IPS DF 4.7 (cell line): ENCODE data around the gene DNAH11.
"Not testable (repeated sequence)": the region's sequence is repeated elsewhere in the genome, so short reads cannot be mapped to it uniquely, and the experiment has no call there.

Source experiments
- DNase-seq: peaks from one replicate; pipeline ENCODE4 v3.0.0-alpha.2; 2013; ENCODE audit warnings: low spot score; ENCODE audit errors: extremely low read depth

Gene DNAH11, protein sequence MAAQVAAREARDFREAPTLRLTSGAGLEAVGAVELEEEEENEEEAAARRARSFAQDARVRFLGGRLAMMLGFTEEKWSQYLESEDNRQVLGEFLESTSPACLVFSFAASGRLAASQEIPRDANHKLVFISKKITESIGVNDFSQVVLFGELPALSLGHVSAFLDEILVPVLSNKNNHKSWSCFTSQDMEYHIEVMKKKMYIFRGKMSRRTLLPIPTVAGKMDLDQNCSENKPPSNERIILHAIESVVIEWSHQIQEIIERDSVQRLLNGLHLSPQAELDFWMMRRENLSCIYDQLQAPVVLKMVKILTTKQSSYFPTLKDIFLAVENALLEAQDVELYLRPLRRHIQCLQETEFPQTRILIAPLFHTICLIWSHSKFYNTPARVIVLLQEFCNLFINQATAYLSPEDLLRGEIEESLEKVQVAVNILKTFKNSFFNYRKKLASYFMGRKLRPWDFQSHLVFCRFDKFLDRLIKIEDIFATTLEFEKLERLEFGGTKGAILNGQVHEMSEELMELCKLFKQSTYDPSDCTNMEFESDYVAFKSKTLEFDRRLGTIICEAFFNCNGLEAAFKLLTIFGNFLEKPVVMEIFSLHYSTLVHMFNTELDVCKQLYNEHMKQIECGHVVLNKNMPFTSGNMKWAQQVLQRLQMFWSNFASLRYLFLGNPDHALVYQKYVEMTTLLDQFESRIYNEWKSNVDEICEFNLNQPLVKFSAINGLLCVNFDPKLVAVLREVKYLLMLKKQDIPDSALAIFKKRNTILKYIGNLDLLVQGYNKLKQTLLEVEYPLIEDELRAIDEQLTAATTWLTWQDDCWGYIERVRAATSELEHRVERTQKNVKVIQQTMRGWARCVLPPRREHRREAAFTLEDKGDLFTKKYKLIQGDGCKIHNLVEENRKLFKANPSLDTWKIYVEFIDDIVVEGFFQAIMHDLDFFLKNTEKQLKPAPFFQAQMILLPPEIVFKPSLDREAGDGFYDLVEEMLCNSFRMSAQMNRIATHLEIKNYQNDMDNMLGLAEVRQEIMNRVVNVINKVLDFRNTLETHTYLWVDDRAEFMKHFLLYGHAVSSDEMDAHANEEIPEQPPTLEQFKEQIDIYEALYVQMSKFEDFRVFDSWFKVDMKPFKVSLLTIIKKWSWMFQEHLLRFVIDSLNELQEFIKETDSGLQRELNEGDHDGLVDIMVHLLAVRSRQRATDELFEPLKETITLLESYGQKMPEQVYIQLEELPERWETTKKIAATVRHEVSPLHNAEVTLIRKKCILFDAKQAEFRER (N-terminal part only)

DNA sequence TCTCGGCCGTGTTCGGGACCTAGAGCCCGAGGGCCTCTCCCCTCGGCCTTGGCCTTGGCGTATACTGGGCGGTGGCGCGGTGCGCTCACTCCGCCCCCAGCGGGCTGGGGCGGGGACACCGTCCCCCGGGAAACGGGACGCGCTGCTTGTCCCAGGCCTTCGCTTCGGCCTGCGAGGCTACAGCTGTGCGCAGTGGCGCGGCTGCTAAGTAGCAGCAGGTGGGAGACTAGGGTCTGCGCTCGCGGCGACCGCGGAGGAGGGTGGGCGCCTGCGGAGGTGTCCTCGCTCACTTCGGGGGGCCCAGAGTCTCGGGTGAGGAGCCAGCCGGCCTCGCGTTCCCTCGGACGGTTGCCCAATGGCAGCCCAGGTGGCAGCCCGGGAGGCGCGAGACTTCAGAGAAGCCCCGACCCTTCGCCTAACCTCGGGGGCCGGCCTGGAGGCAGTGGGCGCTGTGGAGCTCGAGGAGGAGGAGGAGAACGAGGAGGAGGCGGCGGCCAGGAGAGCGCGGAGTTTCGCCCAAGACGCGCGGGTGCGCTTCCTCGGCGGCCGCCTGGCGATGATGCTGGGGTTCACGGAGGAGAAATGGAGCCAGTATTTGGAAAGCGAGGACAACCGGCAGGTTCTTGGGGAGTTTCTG, at the start of gene DNAH11:
TSS of gene DNAH11 (plus strand) at position 149 of the 637 bp plus-strand sequence. CDS start at position 356, 207 bp downstream.
- no peak for DNase-seq

DNA sequence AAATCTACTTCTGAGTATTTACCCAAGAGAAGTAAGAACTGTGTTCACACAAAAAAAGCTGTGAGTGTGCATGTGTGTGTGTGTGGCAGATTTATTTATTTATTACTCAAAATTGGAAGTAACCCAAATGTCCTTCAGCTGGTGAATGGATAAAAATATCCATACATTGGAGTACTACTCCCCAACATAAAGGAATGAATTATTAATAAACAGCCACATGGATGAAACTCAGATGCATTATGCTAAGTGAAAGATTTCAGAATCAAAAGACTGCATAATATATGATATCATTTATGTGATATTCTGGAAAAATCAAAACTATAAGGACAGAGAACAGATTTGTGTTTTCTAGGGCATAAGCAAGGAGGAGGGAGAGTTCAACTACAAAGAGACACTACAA, 47.1 kb upstream of the DNAH11 start:
- no peak for DNase-seq

DNA sequence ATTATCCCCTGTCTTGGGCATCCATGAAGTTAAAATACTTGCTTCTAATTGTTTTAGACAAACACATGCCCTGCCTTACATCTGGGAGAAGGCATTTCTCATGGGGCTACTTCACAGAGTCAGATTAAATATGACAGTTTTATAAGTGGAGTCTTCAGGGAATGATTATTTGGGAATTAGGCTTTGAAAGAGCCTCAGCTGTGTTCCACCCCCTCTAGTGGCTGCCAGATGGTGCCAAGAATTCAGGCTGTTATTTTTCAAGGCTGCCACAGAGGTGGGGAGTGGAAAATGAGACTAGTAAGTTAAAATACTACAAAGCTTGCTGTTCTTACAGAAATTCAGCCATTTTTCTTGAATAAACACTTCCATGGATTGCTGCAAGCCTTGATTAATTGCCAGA, 45.8 kb upstream of the DNAH11 start:
- no peak for DNase-seq

- DNase-seq: no peak
Measured at GRCh38 chr7:21500117-21500832, 42.6 kb upstream of the DNAH11 start.

DNA sequence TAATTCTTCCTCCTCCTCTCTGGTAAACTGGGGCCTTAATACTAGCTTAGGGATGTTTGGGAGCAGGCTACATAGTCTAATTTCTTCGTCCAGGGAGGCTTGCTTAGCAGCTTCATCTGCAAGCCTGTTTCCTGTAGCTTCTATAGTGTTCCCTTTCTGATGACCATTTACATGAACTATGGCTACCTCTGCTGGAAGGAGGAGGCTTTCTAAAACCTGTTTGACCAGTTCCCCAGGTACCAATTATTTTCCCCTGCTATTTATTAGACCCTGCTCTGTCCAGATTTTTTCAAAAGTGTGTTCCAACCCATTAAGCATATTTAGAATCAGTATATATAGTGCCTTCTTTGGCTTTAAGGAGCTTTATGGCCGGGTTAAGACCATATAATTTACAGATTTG, 38.8 kb upstream of the DNAH11 start:
- no peak for DNase-seq

GRCh38 chr7:21507627-21508343, 35.1 kb upstream of the DNAH11 start:
- DNase-seq: peak; percentile 66

DNA sequence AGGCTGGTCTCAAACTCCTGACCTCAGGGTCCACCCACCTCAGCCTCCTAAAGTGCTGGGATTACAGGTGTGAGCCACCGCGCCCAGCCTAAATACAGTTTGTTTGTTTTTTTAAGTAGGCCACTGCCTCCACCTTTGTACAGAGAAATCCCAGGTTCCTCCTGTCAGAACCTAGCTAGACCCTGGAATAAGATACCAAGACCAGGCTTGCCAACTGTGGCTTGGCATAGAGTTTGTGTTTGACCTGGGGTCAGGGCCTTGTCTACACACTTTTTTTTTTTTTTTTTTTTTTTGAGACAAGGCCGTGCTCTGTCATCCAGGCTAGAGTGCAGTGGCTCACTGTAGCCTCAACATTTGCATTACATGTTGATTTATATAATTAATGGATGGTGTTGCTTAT, 34.3 kb upstream of the DNAH11 start:
- DNase-seq: no peak

DNA sequence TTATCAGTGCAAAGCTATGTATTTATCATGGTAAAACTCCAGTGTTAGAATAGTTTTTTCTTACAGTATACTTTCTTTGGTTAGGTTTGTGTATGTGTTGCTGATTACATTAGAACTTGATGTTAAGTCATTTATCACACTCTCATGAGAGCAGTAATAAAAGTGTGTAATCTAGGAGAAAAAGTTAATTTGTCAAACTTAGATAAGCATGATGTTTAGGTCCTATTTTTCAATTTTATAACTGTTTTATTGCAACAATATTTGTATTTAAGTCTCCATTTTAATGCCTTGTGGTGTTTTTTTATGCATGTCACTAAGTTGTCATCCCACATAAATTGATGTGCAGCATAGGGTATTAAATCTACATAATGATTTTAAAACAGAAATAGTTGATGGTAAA, 28.8 kb upstream of the DNAH11 start:
- no peak for DNase-seq

- DNase-seq: no peak
Measured at GRCh38 chr7:21524680-21525079, 18.2 kb upstream of the DNAH11 start.

GRCh38 chr7:21526007-21526406, 16.8 kb upstream of the DNAH11 start:
- no peak for DNase-seq

DNA sequence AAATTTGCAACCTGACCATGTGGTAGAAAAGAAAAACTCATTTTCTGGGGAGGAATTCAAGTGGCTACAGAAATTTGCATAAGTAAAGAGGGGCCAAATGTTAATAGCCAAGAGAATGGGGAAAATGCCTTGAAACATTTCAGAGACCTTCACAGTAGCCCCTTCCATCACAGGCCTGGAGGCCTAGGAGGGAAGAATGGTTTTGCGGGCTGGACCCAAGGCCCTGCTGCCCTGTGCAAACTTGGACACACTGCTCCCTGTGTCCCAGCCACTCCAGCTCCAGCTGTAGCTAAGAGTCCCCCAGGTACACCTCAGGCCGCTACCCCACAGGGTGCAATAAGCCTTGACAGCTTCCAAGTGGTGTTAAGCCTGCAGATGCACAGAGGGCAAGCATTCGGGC, 16.4 kb upstream of the DNAH11 start:
- no peak for DNase-seq

- DNase-seq: not testable (repeated sequence)
Measured at GRCh38 chr7:21532485-21532884, 10.4 kb upstream of the DNAH11 start.

DNA sequence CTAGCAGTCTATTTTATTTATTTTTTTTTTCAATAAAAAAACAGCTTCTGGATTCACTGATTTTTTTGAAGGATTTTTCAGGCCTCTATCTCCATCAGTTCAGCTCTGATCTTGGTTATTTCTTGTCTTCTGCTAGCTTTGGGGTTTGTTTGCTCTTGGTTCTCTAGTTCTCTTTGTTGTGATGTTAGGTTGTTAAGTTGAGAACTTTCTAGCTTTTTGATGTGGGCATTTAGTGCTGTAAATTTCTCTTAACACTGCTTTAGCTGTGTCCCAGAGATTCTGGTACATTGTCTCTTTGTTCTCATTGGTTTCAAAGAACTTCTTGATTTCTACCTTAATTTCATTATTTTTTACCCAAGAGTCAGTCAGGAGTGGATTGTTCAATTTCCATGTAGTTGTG, 9.2 kb upstream of the DNAH11 start:
- DNase-seq: not testable (repeated sequence)

- DNase-seq: not testable (repeated sequence)
Measured at GRCh38 chr7:21536445-21537118, 6.3 kb upstream of the DNAH11 start.

GRCh38 chr7:21538936-21539495, 3.8 kb upstream of the DNAH11 start:
- no peak for DNase-seq

DNA sequence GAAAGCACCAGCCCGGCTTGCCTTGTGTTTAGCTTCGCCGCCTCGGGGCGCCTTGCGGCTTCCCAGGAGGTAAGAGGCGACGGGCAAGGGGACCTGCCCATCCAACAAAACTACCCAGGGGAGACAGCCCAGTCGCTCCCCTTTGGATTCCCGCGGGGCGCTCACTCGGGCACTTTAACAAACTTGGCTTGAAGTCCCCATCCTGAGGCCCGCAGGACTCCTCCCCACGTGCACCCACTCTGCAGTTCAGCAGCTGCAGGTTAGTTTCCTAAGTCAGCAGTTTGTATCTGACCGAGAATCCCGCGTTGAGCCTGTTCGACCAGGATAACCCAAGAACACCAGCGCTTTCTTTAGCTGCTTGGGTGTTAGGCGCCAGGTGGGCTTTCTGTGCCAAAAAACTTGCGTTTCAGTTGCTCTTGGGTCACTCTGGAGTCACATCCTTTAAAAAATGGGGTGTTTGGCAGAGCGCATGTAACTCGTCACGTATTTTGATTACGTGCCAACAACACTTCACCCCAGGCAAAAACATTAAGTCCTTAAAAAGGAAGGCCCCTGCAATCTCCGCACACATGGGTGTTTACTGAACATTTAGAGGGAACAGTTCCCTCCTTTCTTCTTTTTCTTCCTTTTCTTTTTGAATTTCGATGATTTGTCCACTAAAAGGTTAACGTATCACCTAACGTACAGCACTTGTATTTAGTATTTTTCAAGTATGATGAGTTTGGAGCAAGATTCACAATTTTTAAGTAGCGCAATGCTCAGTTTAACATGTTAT, 876 bp downstream of the DNAH11 start:
- DNase-seq: no peak

GRCh38 chr7:21544303-21544656, 1.4 kb downstream of the DNAH11 start:
- DNase-seq: no peak

- DNase-seq: no peak
Measured at GRCh38 chr7:21544715-21545114, 1.9 kb downstream of the DNAH11 start.
